Endothelial cell of umbilical vein (primary cell): ENCODE measurements around the gene ACBD3. TPM values are rescaled to one million over a fixed set of nuclear protein-coding genes. Genes with fewer than 3 reads are reported as not detected.

Source experiments
- BruUV-seq: library from RNA; stranded (reverse); fragments of 400-500 nt; replicated peaks from 2 replicates; lab custom pipeline; 2021; lab: Mats Ljungman, UMichigan
- CTCF ChIA-PET: fragments of 300-600, 350-600 bp; sonication (Branson Sonifier 250); formaldehyde crosslinking; loops from one replicate; lab custom pipeline; 2021; ENCODE audit warnings: antibody characterized with exemption, inconsistent platforms; lab: Charles Lee
- POLR2A ChIA-PET: fragments of 300-600, 350-600 bp; sonication (Branson Sonifier 250); formaldehyde crosslinking; loops from one replicate; lab custom pipeline; 2021; ENCODE audit warnings: antibody characterized with exemption, inconsistent platforms; lab: Charles Lee
- DNase-seq: peaks from one replicate; pipeline ENCODE4 v3.0.0-alpha.2; 2011; ENCODE audit warnings: low read depth, low spot score
- FAIRE-seq: peaks from 2 replicates; lab custom pipeline; 2011; peaks lifted over from hg19 to GRCh38; lab: Jason Lieb, UNC
- H2AFZ ChIP-seq: 2 replicates; pipeline ENCODE4 v1.6.0; 2012; ENCODE audit warnings: low read depth, low read length, control low read depth, inconsistent platforms
- H3K27ac ChIP-seq: 2 replicates; pipeline ENCODE4 v1.5.1; 2011; ENCODE audit warnings: low read depth, mild to moderate bottlenecking, control low read depth, low read length, moderate library complexity; ENCODE audit not compliant: insufficient read depth
- H3K27me3 ChIP-seq, 2 experiments: 2 replicates each; pipeline versions ENCODE4 v1.6.0 to v1.6.1; 2011; ENCODE audit warnings: low read length in 2 of 2, mixed read lengths in 1 of 2; ENCODE audit not compliant: control insufficient read depth in 2 of 2, insufficient read depth in 2 of 2
- H3K36me3 ChIP-seq, 2 experiments: 2 replicates in 1 of 2; 3 replicates in 1 of 2; pipeline ENCODE4 v1.5.1; 2011; ENCODE audit warnings: low read length in 2 of 2, mild to moderate bottlenecking in 1 of 2, moderate library complexity in 1 of 2; ENCODE audit not compliant: control insufficient read depth in 2 of 2, insufficient read depth in 2 of 2; ENCODE audit errors: extremely low read depth in 1 of 2
- H3K4me1 ChIP-seq: 3 replicates; pipeline ENCODE4 v1.5.1; 2011; ENCODE audit warnings: mild to moderate bottlenecking, low read length; ENCODE audit not compliant: control insufficient read depth, insufficient read depth; ENCODE audit errors: extremely low read depth
- H3K4me2 ChIP-seq: 2 replicates; pipeline ENCODE4 v1.6.1; 2011; ENCODE audit warnings: low read length, control low read depth, mixed read lengths; ENCODE audit not compliant: insufficient read depth
- H3K4me3 ChIP-seq, 3 experiments: fragments of 200-600 bp in 1 of 3; sonication (generic), shearing (Covaris generic) in 1 of 3; replicated peaks in 1 of 3; 2 replicates each; pipeline ENCODE4 v1.5.1; 2011 to 2016; ENCODE audit warnings: control low read depth in 3 of 3, low read length in 3 of 3, mild to moderate bottlenecking in 2 of 3, inconsistent platforms in 1 of 3, low read depth in 1 of 3, moderate library complexity in 1 of 3; ENCODE audit not compliant: insufficient read depth in 1 of 3
- H3K79me2 ChIP-seq: 2 replicates; pipeline ENCODE4 v1.6.0; 2012; ENCODE audit warnings: low read length, inconsistent platforms; ENCODE audit not compliant: control insufficient read depth, insufficient read depth
- H3K9ac ChIP-seq: replicated peaks from 2 replicates; pipeline ENCODE3; 2011; ENCODE audit warnings: low read length, control low read depth; ENCODE audit not compliant: insufficient read depth; ENCODE audit errors: extremely low read depth
- H3K9me1 ChIP-seq: replicated peaks from 3 replicates; pipeline ENCODE4 v1.6.0; 2011; ENCODE audit warnings: mild to moderate bottlenecking, low read length; ENCODE audit not compliant: control insufficient read depth, insufficient read depth; ENCODE audit errors: extremely low read depth
- H3K9me3 ChIP-seq: replicated peaks from 2 replicates; pipeline ENCODE4 v1.5.1; 2012; ENCODE audit warnings: low read length, inconsistent platforms; ENCODE audit not compliant: control insufficient read depth, insufficient read depth
- H4K20me1 ChIP-seq: replicated peaks from 2 replicates; pipeline ENCODE3; 2011; ENCODE audit warnings: mild to moderate bottlenecking, low read length; ENCODE audit not compliant: control insufficient read depth, insufficient read depth; ENCODE audit errors: extremely low read depth
- CTCF ChIP-seq, 2 donors: IDR thresholded peaks; 1 replicate in 1 of 2; 2 replicates in 1 of 2; pipeline ENCODE4 v1.5.1; 2011; ENCODE audit warnings: low read length in 2 of 2, mild to moderate bottlenecking in 2 of 2, moderate library complexity in 2 of 2, control low read depth in 1 of 2, inconsistent platforms in 1 of 2, low read depth in 1 of 2; ENCODE audit not compliant: insufficient read depth in 1 of 2; ENCODE audit errors: extremely low read depth in 1 of 2
- EZH2 ChIP-seq: IDR thresholded peaks from 2 replicates; pipeline ENCODE4 v1.6.1; 2012; ENCODE audit warnings: borderline replicate concordance, low read depth, mild to moderate bottlenecking, moderate library complexity, low read length, inconsistent platforms; ENCODE audit not compliant: severe bottlenecking
- FOS ChIP-seq: IDR thresholded peaks from 2 replicates; pipeline ENCODE4 v1.6.1; 2011; ENCODE audit warnings: mild to moderate bottlenecking, low read length, moderate library complexity, borderline replicate concordance; ENCODE audit not compliant: insufficient read depth
- GATA2 ChIP-seq: IDR thresholded peaks from 2 replicates; pipeline ENCODE4 v1.7.0; 2011; ENCODE audit warnings: low read depth, mild to moderate bottlenecking, moderate library complexity, mixed read lengths, low read length; ENCODE audit not compliant: insufficient read length, insufficient read depth
- JUN ChIP-seq: IDR thresholded peaks from 2 replicates; pipeline ENCODE4 v1.6.1; 2011; ENCODE audit warnings: borderline replicate concordance, low read depth; ENCODE audit not compliant: insufficient read length, insufficient read depth
- MAX ChIP-seq: IDR thresholded peaks from 2 replicates; pipeline ENCODE4 v1.6.1; 2011; ENCODE audit not compliant: insufficient read depth, insufficient read length
- MYC ChIP-seq: IDR thresholded peaks from one replicate; pipeline ENCODE4 v1.6.1; 2011; ENCODE audit warnings: mild to moderate bottlenecking, low read depth, low read length
- POLR2A ChIP-seq: IDR thresholded peaks from 2 replicates; pipeline ENCODE4 v1.6.1; 2012; ENCODE audit warnings: low read depth, mild to moderate bottlenecking, control low read depth, low read length
- POLR2AphosphoS5 ChIP-seq: IDR thresholded peaks from 2 replicates; pipeline ENCODE4 v1.6.1; 2012; ENCODE audit warnings: low read depth, mild to moderate bottlenecking, control low read depth, low read length, moderate library complexity; ENCODE audit not compliant: insufficient read depth
- dilution Hi-C: fragments of 300-500 bp; cut with MboI; formaldehyde crosslinking; loops from one replicate; pipeline ENCODE4 v1.15.0; 2019; ENCODE audit warnings: low sequenced_read_pairs; ENCODE audit not compliant: extremely low pct_ligation_motif_present
- intact Hi-C: fragments of 100-400 bp; cut with micrococcal nuclease; formaldehyde crosslinking; loops from one replicate; pipeline ENCODE4 v1.10.0; 2022
- polyA plus RNA-seq, 4 experiments: library from polyadenylated mRNA; depleted of rRNA in 3 of 4; stranded (reverse) in 3 of 4; unstranded in 1 of 4; fragments of >200 nt; gene quantifications; 2 replicates each; pipeline versions ENCODE4 v1.2.1 to v1.2.3, GENCODE V29; 2011 to 2012; ENCODE audit warnings: missing spikeins in 1 of 4
- total RNA-seq: library from RNA; stranded (reverse); gene quantifications from 2 replicates; pipeline ENCODE4 v1.2.3, GENCODE V29; 2021

ACBD3 gene
- total and polyA plus RNA-seq, 2 donors (not counting 3 experiments of a cell fraction or from before 2014, with no cell fraction given) = 12.3 to 36.4 TPM

- H3K36me3 ChIP-seq = no peaks in the 10 kb centered on the region
- TF ChIP-seq JUN (no peak), POLR2A (no peak)
- no peak overlapping the region for H3K27ac ChIP-seq
- FAIRE-seq (no peak), DNase-seq (no peak)
- peak overlapping the region in 1 of 3 experiments; percentile 49 for H3K4me3 ChIP-seq
- ChIA-PET POLR2A (interaction anchor here (1.0 kb wide), 1 partner anchor 56 kb away, joined by 5 read pairs; no protein-coding TSS in a partner anchor), CTCF (interaction anchor here (0.8 to 5.7 kb wide), 7 partner anchors 11 to 188 kb away, joined by 3 to 139 read pairs (median 6); partner anchors contain the start of gene LIN9)
- H4K20me1 ChIP-seq = no peaks in the 10 kb centered on the region
- H3K4me1 ChIP-seq = no peaks in the 10 kb centered on the region
- no TSS peak for BruUV-seq
- H3K9me3 ChIP-seq = no peaks in the 10 kb centered on the region
- intact Hi-C loops = loop anchor here (1.0 to 2.0 kb wide), 4 partner anchors 11 to 122 kb away; partner anchors contain the start of gene SDE2
- peaks cover 0 to 2% of the 10 kb centered on the region in 2 experiments for H3K27me3 ChIP-seq
- no peak overlapping the region for H3K9ac ChIP-seq
- H2AFZ ChIP-seq = peak overlapping the region; percentile 97
- peak overlapping the region; percentile 77 for H3K4me2 ChIP-seq
- dilution Hi-C loops = no loop called here
- no peaks in the 10 kb centered on the region for H3K79me2 ChIP-seq
- H3K9me1 ChIP-seq = no peaks in the 10 kb centered on the region
These were observed 65.4 kb downstream of the ACBD3 start for GRCh38 chr1:226121049-226121586.

DNA sequence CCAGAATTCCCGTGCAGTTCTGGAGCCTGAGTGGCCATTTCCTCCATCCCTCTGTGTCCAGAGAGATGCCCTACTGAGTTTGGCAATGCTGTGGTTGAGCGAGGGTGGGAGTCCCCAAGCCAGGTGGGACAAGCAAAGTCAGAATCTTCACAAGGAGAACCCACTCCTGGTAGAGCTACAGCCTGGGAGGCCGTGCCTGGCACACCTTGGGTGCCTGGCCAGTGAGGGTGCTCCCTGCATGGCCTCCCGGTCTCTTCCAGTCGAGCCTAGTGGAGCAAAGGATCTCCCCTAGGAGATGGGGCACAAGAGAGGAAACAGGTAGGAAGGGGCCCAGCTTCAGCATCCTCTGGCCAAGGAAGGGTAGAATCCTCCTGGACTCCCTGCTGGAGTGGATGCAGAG lies 66.1 kb downstream of the ACBD3 start:
- no peak overlapping the region for H3K4me2 ChIP-seq
- dilution Hi-C loops (no loop called here), intact Hi-C loops (loop anchor here (2.0 kb wide), 1 partner anchor 122 kb away; the partner anchor contains the start of gene SDE2)
- no peaks in the 10 kb centered on the region for H3K4me1 ChIP-seq
- no peak overlapping the region for H3K9ac ChIP-seq
- H3K36me3 ChIP-seq = no peaks in the 10 kb centered on the region
- no peaks in the 10 kb centered on the region for H3K9me1 ChIP-seq
- no peak overlapping the region for H2AFZ ChIP-seq
- no peak overlapping the region for H3K27ac ChIP-seq
- TF ChIP-seq JUN = no peak
- no peak for TF ChIP-seq GATA2
- TF ChIP-seq MAX = no peak
- no peak for TF ChIP-seq EZH2
- no peak for TF ChIP-seq FOS
- TF ChIP-seq POLR2AphosphoS5 = no peak
- no peak for TF ChIP-seq POLR2A
- TF ChIP-seq MYC = no peak
- TF ChIP-seq CTCF (IDR thresholded peaks at IDR 0.05; ENCODE audit: extremely low read depth in 1 of 2, insufficient read depth in 1 of 2, low read depth in 1 of 2, low read length in 2 of 2) = no peak
- no peak for DNase-seq
- H4K20me1 ChIP-seq = no peaks in the 10 kb centered on the region
- BruUV-seq = no TSS peak
- ChIA-PET CTCF (interaction anchor here (0.8 to 5.7 kb wide), 7 partner anchors 10 to 189 kb away, joined by 3 to 139 read pairs (median 6); partner anchors contain the start of gene LIN9), POLR2A (interaction anchor here (1.0 kb wide), 1 partner anchor 56 kb away, joined by 5 read pairs; no protein-coding TSS in a partner anchor)
- H3K4me3 ChIP-seq = no peak overlapping the region
- no peak for FAIRE-seq
- no peaks in the 10 kb centered on the region for H3K9me3 ChIP-seq
- H3K79me2 ChIP-seq = no peaks in the 10 kb centered on the region
- H3K27me3 ChIP-seq = peaks cover 0 to 2% of the 10 kb centered on the region in 2 experiments
